VCaP (cell line): ENCODE results near the gene PSME4.
"Not testable (repeated sequence)": the region's sequence is repeated elsewhere in the genome, so short reads cannot be mapped to it uniquely, and the experiment has no call there.

Source experiments
- H3K27ac ChIP-seq: fragments of 450-650 bp; 2 replicates; pipeline ENCODE4 v1.5.1; 2017
- TF ChIP-seq, protein P1 (sequence below): fragments of 450-650 bp; conservative IDR thresholded peaks from 2 replicates; pipeline ENCODE4 v1.5.1; 2017; ENCODE audit warnings: mild to moderate bottlenecking, moderate library complexity

PSME4 gene

DNA sequence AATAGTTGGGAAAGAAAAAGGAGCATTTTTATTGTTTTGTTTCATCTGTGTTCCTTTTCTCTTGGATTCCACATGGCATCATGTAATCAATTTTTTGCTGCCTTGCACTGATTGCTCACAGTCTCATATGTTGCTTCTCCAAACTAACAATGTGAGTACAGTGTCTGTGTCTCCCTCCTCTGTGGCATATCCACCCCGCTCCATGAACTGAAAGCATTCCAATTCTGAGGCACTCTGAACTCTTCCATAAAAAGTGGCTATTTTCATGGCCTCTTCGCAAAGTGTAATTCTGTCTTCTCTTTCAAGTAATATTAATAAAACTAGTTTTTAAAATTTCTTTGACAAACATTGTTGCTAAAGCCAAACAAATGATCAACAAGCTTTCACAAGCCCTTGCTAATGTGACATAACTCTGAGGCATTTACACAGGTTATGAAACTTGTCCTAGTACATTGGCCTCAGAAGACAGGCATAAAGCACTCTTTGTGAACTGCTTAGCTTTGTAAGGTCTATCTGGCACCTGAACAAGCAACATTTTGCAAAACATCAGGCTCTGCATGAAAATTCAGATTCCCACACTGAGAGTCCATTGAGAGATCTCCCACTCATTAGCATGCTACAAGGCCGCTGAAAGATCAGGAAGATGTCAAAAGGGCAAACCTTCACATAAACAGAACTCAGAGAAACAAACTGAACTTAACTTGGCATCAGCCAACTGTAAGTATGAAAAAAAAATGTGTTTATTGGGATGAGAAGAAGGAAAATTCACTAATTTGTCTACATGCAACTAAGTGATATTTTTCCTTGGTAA lies 144.0 kb downstream of the PSME4 start:
- TF ChIP-seq, protein P1, sequence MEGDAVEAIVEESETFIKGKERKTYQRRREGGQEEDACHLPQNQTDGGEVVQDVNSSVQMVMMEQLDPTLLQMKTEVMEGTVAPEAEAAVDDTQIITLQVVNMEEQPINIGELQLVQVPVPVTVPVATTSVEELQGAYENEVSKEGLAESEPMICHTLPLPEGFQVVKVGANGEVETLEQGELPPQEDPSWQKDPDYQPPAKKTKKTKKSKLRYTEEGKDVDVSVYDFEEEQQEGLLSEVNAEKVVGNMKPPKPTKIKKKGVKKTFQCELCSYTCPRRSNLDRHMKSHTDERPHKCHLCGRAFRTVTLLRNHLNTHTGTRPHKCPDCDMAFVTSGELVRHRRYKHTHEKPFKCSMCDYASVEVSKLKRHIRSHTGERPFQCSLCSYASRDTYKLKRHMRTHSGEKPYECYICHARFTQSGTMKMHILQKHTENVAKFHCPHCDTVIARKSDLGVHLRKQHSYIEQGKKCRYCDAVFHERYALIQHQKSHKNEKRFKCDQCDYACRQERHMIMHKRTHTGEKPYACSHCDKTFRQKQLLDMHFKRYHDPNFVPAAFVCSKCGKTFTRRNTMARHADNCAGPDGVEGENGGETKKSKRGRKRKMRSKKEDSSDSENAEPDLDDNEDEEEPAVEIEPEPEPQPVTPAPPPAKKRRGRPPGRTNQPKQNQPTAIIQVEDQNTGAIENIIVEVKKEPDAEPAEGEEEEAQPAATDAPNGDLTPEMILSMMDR = no peak
- no peak overlapping the region for H3K27ac ChIP-seq

DNA sequence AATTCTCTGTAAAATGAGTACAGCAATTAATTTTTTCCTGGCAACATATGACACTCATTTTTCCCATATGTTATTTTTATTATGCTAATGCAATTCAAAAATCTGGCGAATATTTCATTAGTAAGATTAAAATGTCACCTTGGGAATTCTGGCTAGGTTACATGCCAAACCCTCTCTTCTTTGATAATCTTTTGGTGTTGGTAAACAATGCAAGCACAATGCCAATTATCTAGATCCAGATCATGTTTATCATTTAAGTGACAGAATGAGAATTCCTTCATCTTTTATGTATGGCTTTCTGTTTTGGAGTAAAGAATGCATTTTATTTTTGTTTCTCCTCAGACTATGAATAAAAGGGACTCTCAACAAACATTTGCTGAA lies 144.8 kb downstream of the PSME4 start:
- H3K27ac ChIP-seq = no peak overlapping the region
- TF ChIP-seq, protein P1 = no peak

DNA sequence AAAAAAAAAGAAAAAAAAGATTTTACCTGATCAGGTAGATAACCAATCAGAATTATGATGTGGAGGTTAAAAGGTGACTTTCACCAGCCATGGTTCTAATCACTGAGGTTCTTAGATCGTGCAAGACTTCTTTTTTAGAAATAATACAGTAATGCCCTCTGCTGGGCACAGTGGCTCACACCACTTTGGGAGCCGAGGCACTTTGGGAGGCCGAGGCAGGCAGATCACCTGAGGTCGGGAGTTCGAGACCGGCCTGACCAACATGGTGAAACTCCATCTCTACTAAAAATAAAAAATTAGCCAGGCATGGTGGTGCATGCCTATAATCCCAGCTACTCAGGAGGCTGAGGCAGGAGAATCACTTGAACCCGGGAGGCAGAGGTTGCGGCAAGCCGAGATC lies 147.2 kb downstream of the PSME4 start:
- H3K27ac ChIP-seq = not testable (repeated sequence)
- TF ChIP-seq, protein P1 = peak; percentile 19; the same call in 1 of the 2 replicates

DNA sequence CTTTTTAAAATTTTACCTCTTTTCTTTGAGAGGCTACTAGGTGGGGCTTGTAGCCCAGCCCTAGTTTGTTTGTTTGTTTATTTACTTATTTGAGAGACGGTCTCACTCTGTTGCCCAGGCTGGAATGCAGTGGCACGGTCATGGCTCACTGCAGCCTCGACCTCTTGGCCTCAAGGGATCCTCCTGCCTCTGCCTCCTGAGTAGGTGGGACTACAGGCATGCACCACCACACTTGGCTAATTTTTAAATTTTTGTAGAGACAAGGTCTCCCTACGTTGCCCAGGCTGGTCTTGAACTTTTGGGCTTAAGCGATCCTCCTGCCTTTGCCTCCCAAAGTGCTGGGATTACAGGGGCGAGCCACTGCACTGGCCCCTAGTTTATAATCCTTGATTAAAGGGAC lies 149.0 kb downstream of the PSME4 start:
- TF ChIP-seq, protein P1 = no peak
- no peak overlapping the region for H3K27ac ChIP-seq

DNA sequence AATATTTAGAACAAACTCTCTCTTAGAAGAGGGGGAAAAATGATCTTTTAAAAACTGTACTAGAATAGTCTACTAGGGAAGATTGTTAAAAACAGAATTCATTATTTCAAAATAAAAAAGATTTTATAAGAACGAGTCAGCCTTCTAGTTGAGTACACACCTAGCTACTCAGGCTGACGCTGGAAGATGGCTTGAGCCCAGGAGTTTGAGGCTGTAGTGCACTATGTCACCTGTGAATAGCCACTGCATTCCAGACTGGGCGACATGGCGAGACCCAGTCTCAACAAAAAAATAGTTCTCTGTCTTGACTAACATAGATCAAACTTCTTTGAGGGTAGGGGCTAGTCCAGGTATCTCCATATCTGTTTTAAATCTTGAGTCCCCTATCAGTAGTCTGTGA lies 150.1 kb downstream of the PSME4 start:
- TF ChIP-seq, protein P1 = no peak

DNA sequence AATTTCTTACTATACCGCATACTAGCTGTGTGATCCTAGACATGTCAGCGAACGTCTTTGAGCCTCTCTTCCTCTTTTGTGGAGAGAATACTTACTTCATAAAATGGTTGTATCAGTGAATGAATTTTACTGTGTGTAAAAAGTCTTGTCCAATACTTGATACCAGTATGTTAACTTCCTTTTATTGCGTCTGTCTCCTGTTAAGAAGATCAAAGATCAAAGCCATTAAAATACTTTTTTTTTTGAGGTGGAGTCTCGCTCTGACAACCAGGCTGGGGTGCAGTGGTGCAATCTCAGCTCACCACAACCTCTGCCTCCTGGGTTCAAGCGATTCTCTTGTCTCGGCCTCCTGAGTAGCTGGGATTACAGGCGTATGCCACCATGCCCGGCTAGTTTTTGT lies 150.7 kb downstream of the PSME4 start:
- H3K27ac ChIP-seq = no peak overlapping the region
- TF ChIP-seq, protein P1 = no peak

More for the DNA sequence above, 150.1 kb downstream of the PSME4 start:
- no peak overlapping the region for H3K27ac ChIP-seq

DNA sequence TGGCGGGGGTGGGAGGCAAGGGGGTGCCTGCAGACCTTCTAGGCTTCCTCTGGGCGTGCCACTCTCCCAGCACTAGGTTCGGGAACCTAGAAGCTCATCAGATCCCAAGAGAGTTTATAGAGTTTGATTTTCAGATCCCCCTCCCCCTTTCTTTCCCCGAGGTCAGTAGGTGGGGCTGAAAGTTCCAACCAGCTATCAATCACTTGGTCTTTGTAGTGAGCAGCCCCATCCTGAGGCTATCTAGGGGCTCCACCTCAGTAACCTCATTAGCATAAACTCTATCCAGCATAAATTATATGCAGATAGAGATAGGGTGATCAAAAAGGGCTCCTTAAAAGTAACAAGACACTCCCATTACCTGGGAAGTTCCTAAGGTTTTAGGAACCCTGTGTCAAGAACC lies 151.2 kb downstream of the PSME4 start:
- H3K27ac ChIP-seq = no peak overlapping the region
- TF ChIP-seq, protein P1 = no peak
